ENCODE results near the gene PCSK1.

- TF ChIP-seq, protein P1, sequence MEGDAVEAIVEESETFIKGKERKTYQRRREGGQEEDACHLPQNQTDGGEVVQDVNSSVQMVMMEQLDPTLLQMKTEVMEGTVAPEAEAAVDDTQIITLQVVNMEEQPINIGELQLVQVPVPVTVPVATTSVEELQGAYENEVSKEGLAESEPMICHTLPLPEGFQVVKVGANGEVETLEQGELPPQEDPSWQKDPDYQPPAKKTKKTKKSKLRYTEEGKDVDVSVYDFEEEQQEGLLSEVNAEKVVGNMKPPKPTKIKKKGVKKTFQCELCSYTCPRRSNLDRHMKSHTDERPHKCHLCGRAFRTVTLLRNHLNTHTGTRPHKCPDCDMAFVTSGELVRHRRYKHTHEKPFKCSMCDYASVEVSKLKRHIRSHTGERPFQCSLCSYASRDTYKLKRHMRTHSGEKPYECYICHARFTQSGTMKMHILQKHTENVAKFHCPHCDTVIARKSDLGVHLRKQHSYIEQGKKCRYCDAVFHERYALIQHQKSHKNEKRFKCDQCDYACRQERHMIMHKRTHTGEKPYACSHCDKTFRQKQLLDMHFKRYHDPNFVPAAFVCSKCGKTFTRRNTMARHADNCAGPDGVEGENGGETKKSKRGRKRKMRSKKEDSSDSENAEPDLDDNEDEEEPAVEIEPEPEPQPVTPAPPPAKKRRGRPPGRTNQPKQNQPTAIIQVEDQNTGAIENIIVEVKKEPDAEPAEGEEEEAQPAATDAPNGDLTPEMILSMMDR (optimal IDR thresholded peaks at IDR 0.05 in 1 of 3, IDR thresholded peaks at IDR 0.05 in 1 of 3, conservative IDR thresholded peaks at IDR 0.05 in 1 of 3; ENCODE audit: extremely low read depth in 1 of 3, insufficient read depth in 2 of 3, low read length in 3 of 3), result no peak
- no peak for TF ChIP-seq EZH2 (IDR thresholded peaks at IDR 0.05; ENCODE audit: low read length)
Observed at GRCh38 chr5:96374653-96375052, 58.4 kb downstream of the PCSK1 start.
